ENCODE results near the gene TTLL3.
A peak's percentile ranks its signal among the peaks of the same experiment; 100 is the strongest.
"Not testable (repeated sequence)": the region's sequence is repeated elsewhere in the genome, so short reads cannot be mapped to it uniquely, and the experiment has no call there.

Gene TTLL3

GRCh38 chr3:9831253-9831652 lies 21.2 kb downstream of the TTLL3 start:
- no peak overlapping the region for H3K4me3 ChIP-seq (ENCODE audit: low read length)
- H3K9me3 ChIP-seq (ENCODE audit: control insufficient read depth, low read depth, low read length): no peaks in the 10 kb centered on the region
- no peaks in the 10 kb centered on the region for H3K36me3 ChIP-seq (ENCODE audit: control insufficient read depth, low read depth, low read length)
- no peaks in the 10 kb centered on the region for H3K4me1 ChIP-seq (ENCODE audit: control insufficient read depth, low read depth, low read length)
- no peak overlapping the region for H3K27ac ChIP-seq (ENCODE audit: low read length)
- no peaks in the 10 kb centered on the region for H3K27me3 ChIP-seq (ENCODE audit: control insufficient read depth, insufficient read depth, low read length)
- H3K9ac ChIP-seq (ENCODE audit: low read length): no peak overlapping the region

GRCh38 chr3:9833078-9833477 lies 23.0 kb downstream of the TTLL3 start:
- H3K9ac ChIP-seq (ENCODE audit: low read length): no peak overlapping the region
- no peak overlapping the region for H3K27ac ChIP-seq (ENCODE audit: low read length)
- H3K4me3 ChIP-seq (ENCODE audit: low read length): no peak overlapping the region
- H3K36me3 ChIP-seq (ENCODE audit: control insufficient read depth, low read depth, low read length): no peaks in the 10 kb centered on the region
- H3K4me1 ChIP-seq (ENCODE audit: control insufficient read depth, low read depth, low read length): no peaks in the 10 kb centered on the region
- H3K27me3 ChIP-seq (ENCODE audit: control insufficient read depth, insufficient read depth, low read length): no peaks in the 10 kb centered on the region
- H3K9me3 ChIP-seq (ENCODE audit: control insufficient read depth, low read depth, low read length): no peaks in the 10 kb centered on the region

DNA sequence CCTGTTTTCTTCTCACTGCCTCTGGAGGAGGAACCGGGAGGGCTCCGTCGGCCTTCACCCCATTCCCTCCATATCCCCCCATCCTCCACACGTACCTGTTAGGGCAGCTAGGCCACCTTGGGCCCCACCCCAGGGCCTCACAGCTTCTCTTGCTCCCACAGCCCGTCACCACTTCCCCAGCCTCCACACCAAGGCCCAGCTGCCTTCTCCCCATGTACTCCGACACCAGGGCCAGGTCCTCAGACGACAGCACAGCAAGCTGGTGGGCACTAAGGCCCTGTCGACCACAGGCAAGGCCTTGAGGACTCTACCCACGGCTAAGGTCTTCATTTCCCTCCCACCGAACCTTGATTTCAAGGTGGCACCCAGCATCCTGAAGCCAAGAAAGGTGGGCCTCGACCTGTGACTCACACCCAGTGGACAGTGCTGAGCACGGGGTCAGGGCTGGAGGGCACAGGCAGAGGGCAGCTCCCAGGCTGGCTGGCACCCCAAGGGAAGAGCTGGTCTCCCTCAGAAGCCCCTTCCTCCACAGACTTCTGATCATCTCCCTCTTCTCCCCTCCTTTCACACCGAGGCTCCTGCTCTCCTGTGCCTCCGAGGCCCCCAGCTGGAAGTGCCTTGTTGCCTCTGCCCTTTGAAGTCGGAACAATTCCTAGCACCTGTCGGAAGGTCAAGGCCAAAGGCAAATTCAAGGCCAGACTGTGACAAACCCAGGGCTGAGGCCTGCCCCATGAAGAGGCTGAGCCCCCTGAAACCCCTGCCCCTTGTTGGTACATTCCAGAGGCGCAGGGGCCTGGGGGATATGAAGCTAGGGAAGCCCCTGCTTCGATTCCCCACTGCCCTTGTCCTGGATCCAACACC lies 24.7 kb downstream of the TTLL3 start:
- Histone ChIP-seq H3K9ac (ENCODE audit: low read length) (no peak overlapping the region), H3K9me3 (ENCODE audit: control insufficient read depth, low read depth, low read length) (no peaks in the 10 kb centered on the region), H3K27me3 (ENCODE audit: control insufficient read depth, insufficient read depth, low read length) (no peaks in the 10 kb centered on the region), H3K36me3 (ENCODE audit: control insufficient read depth, low read depth, low read length) (peaks cover 9% of the 10 kb centered on the region), H3K4me1 (ENCODE audit: control insufficient read depth, low read depth, low read length) (no peaks in the 10 kb centered on the region), H3K27ac (ENCODE audit: low read length) (no peak overlapping the region), H3K4me3 (ENCODE audit: low read length) (no peak overlapping the region)

DNA sequence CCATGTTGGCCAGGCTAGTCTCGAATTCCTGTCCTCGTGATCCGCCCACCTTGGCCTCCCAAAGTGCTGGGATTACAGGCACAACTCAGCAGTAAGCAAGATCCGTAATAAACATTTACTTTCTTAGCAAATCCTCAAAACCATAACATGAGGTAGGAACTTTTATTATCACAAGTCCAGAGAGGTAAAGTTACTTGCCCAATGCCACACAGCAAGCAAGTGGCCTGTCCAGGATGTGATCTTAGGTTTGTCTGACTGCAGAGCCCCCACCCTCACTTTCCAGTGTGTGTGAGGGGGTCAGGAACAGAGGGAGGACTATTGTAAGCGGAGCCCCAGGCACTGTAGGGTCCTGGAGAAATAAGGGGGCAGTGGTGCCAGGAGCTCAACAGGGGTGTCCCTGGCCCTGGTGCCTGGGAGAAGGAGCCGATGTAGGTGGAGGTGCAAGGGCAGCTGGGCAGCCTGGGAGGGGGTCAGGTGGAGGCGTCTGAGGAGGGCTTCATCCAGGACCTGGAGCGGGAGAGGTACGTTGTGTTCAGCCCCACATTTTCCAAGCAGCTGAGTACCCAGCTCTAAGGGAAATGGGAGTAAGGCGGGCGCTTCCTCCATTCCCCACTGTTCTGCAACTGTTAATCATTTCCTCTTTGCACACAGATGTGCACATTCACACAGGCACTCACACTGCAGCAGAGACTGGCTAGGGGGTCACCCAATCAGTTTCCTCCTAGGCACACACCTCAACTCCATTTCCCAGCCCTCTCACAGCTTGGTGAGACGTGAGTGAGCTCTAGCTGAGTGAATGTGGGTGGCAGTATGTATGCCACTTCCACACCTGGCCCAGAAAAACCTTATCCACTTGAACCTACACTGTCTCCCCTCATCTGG lies 27.9 kb downstream of the TTLL3 start:
- Histone ChIP-seq H3K36me3 (ENCODE audit: control insufficient read depth, low read depth, low read length) (peaks cover 20% of the 10 kb centered on the region), H3K9ac (ENCODE audit: low read length) (no peak overlapping the region), H3K4me3 (ENCODE audit: low read length) (no peak overlapping the region), H3K27me3 (ENCODE audit: control insufficient read depth, insufficient read depth, low read length) (no peaks in the 10 kb centered on the region), H3K9me3 (ENCODE audit: control insufficient read depth, low read depth, low read length) (no peaks in the 10 kb centered on the region), H3K4me1 (ENCODE audit: control insufficient read depth, low read depth, low read length) (no peaks in the 10 kb centered on the region), H3K27ac (ENCODE audit: low read length) (no peak overlapping the region)

DNA sequence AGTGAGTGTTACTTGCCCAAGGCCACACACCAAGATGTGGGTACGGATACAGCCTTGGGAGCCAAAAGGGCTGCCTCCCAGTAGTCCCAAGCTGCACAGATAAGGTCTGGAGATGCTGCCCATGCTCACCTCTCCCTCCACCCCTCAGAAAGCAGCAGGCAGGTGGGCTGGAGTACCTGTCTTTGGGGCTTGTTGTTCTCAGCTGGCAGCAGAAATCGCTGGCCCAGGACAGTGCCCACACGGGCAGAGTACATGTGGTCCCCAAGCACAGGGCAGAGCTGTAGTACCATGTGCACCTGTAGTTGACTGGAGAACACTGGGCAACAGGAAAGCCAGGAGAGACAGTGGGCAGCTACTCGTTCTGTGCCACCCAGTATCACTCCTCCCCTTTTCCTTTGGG lies 28.8 kb downstream of the TTLL3 start:
- Histone ChIP-seq H3K27ac (ENCODE audit: low read length) (no peak overlapping the region), H3K4me1 (ENCODE audit: control insufficient read depth, low read depth, low read length) (no peaks in the 10 kb centered on the region), H3K4me3 (ENCODE audit: low read length) (no peak overlapping the region), H3K9me3 (ENCODE audit: control insufficient read depth, low read depth, low read length) (no peaks in the 10 kb centered on the region), H3K27me3 (ENCODE audit: control insufficient read depth, insufficient read depth, low read length) (no peaks in the 10 kb centered on the region), H3K36me3 (ENCODE audit: control insufficient read depth, low read depth, low read length) (peaks cover 20% of the 10 kb centered on the region), H3K9ac (ENCODE audit: low read length) (no peak overlapping the region)

DNA sequence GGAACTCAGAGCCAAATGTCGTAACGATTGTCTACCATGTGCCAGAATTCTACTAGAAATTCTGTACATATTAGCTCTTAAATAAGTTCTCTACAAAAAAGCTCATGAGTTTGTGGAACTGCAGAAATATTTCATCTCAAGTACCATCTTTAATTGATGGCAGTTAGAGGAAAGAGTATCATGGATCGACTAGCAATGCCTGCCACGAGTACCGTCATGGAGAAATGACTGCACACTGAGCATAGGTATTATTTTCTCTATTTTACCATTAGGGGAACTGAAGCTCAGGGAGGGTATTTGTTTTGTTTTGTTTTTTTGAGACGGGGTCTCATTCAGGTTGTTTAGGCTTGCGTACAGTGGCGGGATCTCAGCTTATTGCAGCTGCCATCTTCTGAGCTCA lies 31.0 kb downstream of the TTLL3 start:
- Histone ChIP-seq H3K4me1 (ENCODE audit: control insufficient read depth, low read depth, low read length) (peaks cover 3% of the 10 kb centered on the region), H3K9ac (ENCODE audit: low read length) (no peak overlapping the region), H3K36me3 (ENCODE audit: control insufficient read depth, low read depth, low read length) (peaks cover 20% of the 10 kb centered on the region), H3K9me3 (ENCODE audit: control insufficient read depth, low read depth, low read length) (no peaks in the 10 kb centered on the region), H3K27ac (ENCODE audit: low read length) (no peak overlapping the region), H3K27me3 (ENCODE audit: control insufficient read depth, insufficient read depth, low read length) (no peaks in the 10 kb centered on the region), H3K4me3 (ENCODE audit: low read length) (no peak overlapping the region)

GRCh38 chr3:9843715-9844438 lies 33.8 kb downstream of the TTLL3 start, which contains the start of gene RPUSD3:
Gene RPUSD3, minus strand, starts transcription at chr3:9844008. Its CDS starts 18 bp downstream, at chr3:9843990.
- H3K27me3 ChIP-seq (ENCODE audit: control insufficient read depth, insufficient read depth, low read length): no peaks in the 10 kb centered on the region
- H3K4me3 ChIP-seq (ENCODE audit: low read length): peak within 1 kb of the TSS; percentile 88
- peaks cover 15% of the 10 kb centered on the region for H3K36me3 ChIP-seq (ENCODE audit: control insufficient read depth, low read depth, low read length)
- H3K9ac ChIP-seq (ENCODE audit: low read length): peak within 1 kb of the TSS; percentile 77
- peak within 1 kb of the TSS; percentile 56 for H3K27ac ChIP-seq (ENCODE audit: low read length)
- H3K9me3 ChIP-seq (ENCODE audit: control insufficient read depth, low read depth, low read length): no peaks in the 10 kb centered on the region
- H3K4me1 ChIP-seq (ENCODE audit: control insufficient read depth, low read depth, low read length): peaks cover 3% of the 10 kb centered on the region

- H3K27ac ChIP-seq (ENCODE audit: low read length): no peak overlapping the region
- no peak overlapping the region for H3K4me3 ChIP-seq (ENCODE audit: low read length)
- no peaks in the 10 kb centered on the region for H3K9me3 ChIP-seq (ENCODE audit: control insufficient read depth, low read depth, low read length)
- H3K36me3 ChIP-seq (ENCODE audit: control insufficient read depth, low read depth, low read length): peaks cover under 1% of the 10 kb centered on the region
- peaks cover 3% of the 10 kb centered on the region for H3K4me1 ChIP-seq (ENCODE audit: control insufficient read depth, low read depth, low read length)
- H3K9ac ChIP-seq (ENCODE audit: low read length): no peak overlapping the region
- H3K27me3 ChIP-seq (ENCODE audit: control insufficient read depth, insufficient read depth, low read length): no peaks in the 10 kb centered on the region
Measured at GRCh38 chr3:9846231-9846630, 36.2 kb downstream of the TTLL3 start.

- no peaks in the 10 kb centered on the region for H3K27me3 ChIP-seq (ENCODE audit: control insufficient read depth, insufficient read depth, low read length)
- H3K9ac ChIP-seq (ENCODE audit: low read length): no peak overlapping the region
- H3K4me1 ChIP-seq (ENCODE audit: control insufficient read depth, low read depth, low read length): peaks cover 3% of the 10 kb centered on the region
- no peak overlapping the region for H3K4me3 ChIP-seq (ENCODE audit: low read length)
- no peaks in the 10 kb centered on the region for H3K9me3 ChIP-seq (ENCODE audit: control insufficient read depth, low read depth, low read length)
- H3K27ac ChIP-seq (ENCODE audit: low read length): no peak overlapping the region
- no peaks in the 10 kb centered on the region for H3K36me3 ChIP-seq (ENCODE audit: control insufficient read depth, low read depth, low read length)
Measured at GRCh38 chr3:9846931-9847488, 36.9 kb downstream of the TTLL3 start.

- H3K27ac ChIP-seq (ENCODE audit: low read length); H3K36me3 ChIP-seq (ENCODE audit: control insufficient read depth, low read depth, low read length); H3K9me3 ChIP-seq (ENCODE audit: control insufficient read depth, low read depth, low read length); H3K9ac ChIP-seq (ENCODE audit: low read length); H3K4me3 ChIP-seq (ENCODE audit: low read length); H3K4me1 ChIP-seq (ENCODE audit: control insufficient read depth, low read depth, low read length); H3K27me3 ChIP-seq (ENCODE audit: control insufficient read depth, insufficient read depth, low read length): not testable (repeated sequence)
Measured at GRCh38 chr3:9847870-9848269, 37.8 kb downstream of the TTLL3 start.

GRCh38 chr3:9848860-9849259 lies 38.8 kb downstream of the TTLL3 start:
- not testable (repeated sequence) for H3K27me3 ChIP-seq (ENCODE audit: control insufficient read depth, insufficient read depth, low read length); H3K4me1 ChIP-seq (ENCODE audit: control insufficient read depth, low read depth, low read length); H3K9ac ChIP-seq (ENCODE audit: low read length); H3K9me3 ChIP-seq (ENCODE audit: control insufficient read depth, low read depth, low read length); H3K36me3 ChIP-seq (ENCODE audit: control insufficient read depth, low read depth, low read length); H3K27ac ChIP-seq (ENCODE audit: low read length); H3K4me3 ChIP-seq (ENCODE audit: low read length)

Data from iPS-18a (cell line).